Caco-2 (cell line): ENCODE measurements around the gene COMMD9. TPM values are rescaled to one million over a fixed set of nuclear protein-coding genes. Genes with fewer than 3 reads are reported as not detected.

Experiments used
- BruUV-seq: library from RNA; stranded (reverse); fragments of 400-500 nt; replicated peaks from 2 replicates; lab custom pipeline; 2021; lab: Mats Ljungman, UMichigan
- CTCF ChIA-PET: fragments of 300-600 bp; sonication (Branson Sonifier 250); formaldehyde crosslinking; loops from one replicate; lab custom pipeline; 2022; ENCODE audit warnings: antibody characterized with exemption; lab: Charles Lee
- POLR2A ChIA-PET: fragments of 300-600 bp; sonication (Branson Sonifier 250); formaldehyde crosslinking; loops from one replicate; lab custom pipeline; 2022; ENCODE audit warnings: antibody characterized with exemption; lab: Charles Lee
- DNase-seq, 2 experiments: peaks; one replicate each; pipeline versions ENCODE4 v3.0.0 to v3.0.0-alpha.2; 2020 to 2022
- H3K27me3 ChIP-seq: replicated peaks from 2 replicates; pipeline ENCODE4 v1.6.0; 2011; ENCODE audit warnings: low read length; ENCODE audit not compliant: control insufficient read depth, insufficient read depth
- H3K36me3 ChIP-seq: 2 replicates; pipeline ENCODE4 v1.5.1; 2011; ENCODE audit warnings: low read length; ENCODE audit not compliant: control insufficient read depth, insufficient read depth
- H3K4me1 ChIP-seq: fragments of 250-450 bp; sonication (Bioruptor Pico); 2 replicates; pipeline ENCODE4 v1.5.1; 2020; ENCODE audit warnings: mild to moderate bottlenecking
- H3K4me3 ChIP-seq: 2 replicates; pipeline ENCODE4 v1.5.1; 2011; ENCODE audit warnings: low read depth, mild to moderate bottlenecking, control low read depth, low read length
- H3K9me3 ChIP-seq: fragments of 250-450 bp; sonication (Bioruptor Pico); 2 replicates; pipeline ENCODE4 v1.5.1; 2020; ENCODE audit warnings: mild to moderate bottlenecking, moderate library complexity
- H3K27ac Mint-ChIP-seq: one replicate; pipeline ENCODE4 v1.8.0; 2022; ENCODE audit warnings: mixed read lengths; ENCODE audit not compliant: unreplicated experiment
- H3K27me3 Mint-ChIP-seq: one replicate; pipeline ENCODE4 v1.8.0; 2022; ENCODE audit warnings: mixed read lengths; ENCODE audit not compliant: insufficient read depth, unreplicated experiment
- H3K36me3 Mint-ChIP-seq: one replicate; pipeline ENCODE4 v1.8.0; 2022; ENCODE audit warnings: mild to moderate bottlenecking, mixed read lengths; ENCODE audit not compliant: insufficient read depth, unreplicated experiment
- H3K4me1 Mint-ChIP-seq: one replicate; pipeline ENCODE4 v1.8.0; 2022; ENCODE audit warnings: low read depth, mixed read lengths; ENCODE audit not compliant: unreplicated experiment
- H3K4me3 Mint-ChIP-seq: one replicate; pipeline ENCODE4 v1.8.0; 2022; ENCODE audit warnings: mild to moderate bottlenecking, moderate library complexity, mixed read lengths; ENCODE audit not compliant: unreplicated experiment
- H3K9me3 Mint-ChIP-seq: one replicate; pipeline ENCODE4 v1.8.0; 2022; ENCODE audit warnings: mixed read lengths; ENCODE audit not compliant: unreplicated experiment
- intact Hi-C: fragments of 100-400 bp; cut with micrococcal nuclease; formaldehyde crosslinking; loops from one replicate; pipeline ENCODE4 v1.10.0; 2022; ENCODE audit not compliant: unreplicated experiment
- total RNA-seq: library from RNA; stranded (reverse); gene quantifications from 2 replicates; pipeline ENCODE4 v1.2.3, GENCODE V29; 2022
- TF ChIP-seq, protein P1 (sequence below), 2 experiments: fragments of 200-600 bp in 1 of 2; IDR thresholded peaks; 1 replicate in 1 of 2; 2 replicates in 1 of 2; pipeline versions ENCODE4 v1.5.1 to v1.8.0; 2011 to 2022; ENCODE audit warnings: antibody characterized with exemption in 1 of 2, control low read depth in 1 of 2, inconsistent platforms in 1 of 2, low read depth in 1 of 2, low read length in 1 of 2, mild to moderate bottlenecking in 1 of 2, moderate library complexity in 1 of 2; ENCODE audit not compliant: insufficient read depth in 1 of 2, severe bottlenecking in 1 of 2, unreplicated experiment in 1 of 2

Gene COMMD9
- total RNA-seq, 1 experiment from 2014 or later: 46.9 TPM

DNA sequence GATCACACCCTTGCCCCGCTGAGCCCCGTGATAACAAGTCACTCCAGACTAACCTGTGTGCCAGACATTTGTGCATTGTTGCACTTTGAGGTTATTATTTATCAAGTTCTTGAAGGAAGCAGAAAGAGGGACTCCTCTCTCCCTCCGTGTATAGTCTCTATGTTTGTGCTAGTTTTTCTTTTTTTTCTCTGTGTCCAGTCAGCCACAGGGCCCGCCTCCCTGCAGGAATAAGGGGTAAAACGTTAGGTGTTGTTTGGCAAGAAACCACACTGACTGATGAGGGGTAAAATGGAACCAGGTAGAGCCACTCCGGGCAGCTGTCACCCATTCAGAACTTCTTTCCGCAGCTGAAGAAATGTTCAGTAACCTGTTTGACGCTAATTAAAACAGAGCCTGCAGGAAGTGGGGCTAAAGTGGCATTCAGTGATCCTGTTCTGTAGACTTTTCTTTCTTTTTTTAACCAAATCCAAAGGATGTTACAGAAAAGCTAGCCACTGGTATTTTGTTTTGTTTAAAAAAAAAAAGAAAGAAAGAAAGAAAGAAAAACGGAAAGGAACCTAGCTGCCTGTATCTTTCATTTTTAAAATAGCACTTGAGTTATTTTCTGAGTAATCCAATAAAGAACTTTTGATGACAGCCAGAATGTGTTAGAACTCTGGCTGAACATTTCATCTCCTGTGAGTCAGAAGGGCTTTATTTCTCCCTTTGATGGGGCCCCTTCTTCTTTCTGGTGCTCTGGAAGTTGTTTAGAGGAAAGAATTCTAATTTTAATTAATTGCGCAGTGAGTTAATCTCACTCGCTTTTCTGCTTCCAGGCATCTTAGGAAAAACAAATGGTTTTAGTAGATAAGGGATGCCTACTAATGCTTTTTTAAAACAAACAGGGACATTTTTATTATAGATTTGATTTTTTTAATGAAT, 58.2 kb downstream of the COMMD9 start:
- TF ChIP-seq, protein P1, sequence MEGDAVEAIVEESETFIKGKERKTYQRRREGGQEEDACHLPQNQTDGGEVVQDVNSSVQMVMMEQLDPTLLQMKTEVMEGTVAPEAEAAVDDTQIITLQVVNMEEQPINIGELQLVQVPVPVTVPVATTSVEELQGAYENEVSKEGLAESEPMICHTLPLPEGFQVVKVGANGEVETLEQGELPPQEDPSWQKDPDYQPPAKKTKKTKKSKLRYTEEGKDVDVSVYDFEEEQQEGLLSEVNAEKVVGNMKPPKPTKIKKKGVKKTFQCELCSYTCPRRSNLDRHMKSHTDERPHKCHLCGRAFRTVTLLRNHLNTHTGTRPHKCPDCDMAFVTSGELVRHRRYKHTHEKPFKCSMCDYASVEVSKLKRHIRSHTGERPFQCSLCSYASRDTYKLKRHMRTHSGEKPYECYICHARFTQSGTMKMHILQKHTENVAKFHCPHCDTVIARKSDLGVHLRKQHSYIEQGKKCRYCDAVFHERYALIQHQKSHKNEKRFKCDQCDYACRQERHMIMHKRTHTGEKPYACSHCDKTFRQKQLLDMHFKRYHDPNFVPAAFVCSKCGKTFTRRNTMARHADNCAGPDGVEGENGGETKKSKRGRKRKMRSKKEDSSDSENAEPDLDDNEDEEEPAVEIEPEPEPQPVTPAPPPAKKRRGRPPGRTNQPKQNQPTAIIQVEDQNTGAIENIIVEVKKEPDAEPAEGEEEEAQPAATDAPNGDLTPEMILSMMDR (IDR thresholded peaks at IDR 0.05; ENCODE audit: insufficient read depth in 1 of 2, low read depth in 1 of 2, low read length in 1 of 2, severe bottlenecking in 1 of 2, unreplicated experiment in 1 of 2): no peak
- H3K4me1 Mint-ChIP-seq: no peaks in the 10 kb centered on the region
- H3K4me3 Mint-ChIP-seq: no peak overlapping the region
- Histone ChIP-seq H3K4me3 (no peak overlapping the region), H3K4me1 (no peaks in the 10 kb centered on the region), H3K27me3 (no peaks in the 10 kb centered on the region), H3K36me3 (no peaks in the 10 kb centered on the region), H3K9me3 (no peaks in the 10 kb centered on the region)
- intact Hi-C loops: no loop called here
- CTCF ChIA-PET: no interaction called here
- H3K36me3 Mint-ChIP-seq: peaks cover 5% of the 10 kb centered on the region
- H3K27ac Mint-ChIP-seq: no peak overlapping the region
- BruUV-seq: no TSS peak
- POLR2A ChIA-PET: interaction anchor here (0.6 kb wide), 1 partner anchor 257 kb away, joined by 3 read pairs; no protein-coding TSS in a partner anchor
- DNase-seq: no peak
- H3K9me3 Mint-ChIP-seq: no peaks in the 10 kb centered on the region
- no peaks in the 10 kb centered on the region for H3K27me3 Mint-ChIP-seq

DNA sequence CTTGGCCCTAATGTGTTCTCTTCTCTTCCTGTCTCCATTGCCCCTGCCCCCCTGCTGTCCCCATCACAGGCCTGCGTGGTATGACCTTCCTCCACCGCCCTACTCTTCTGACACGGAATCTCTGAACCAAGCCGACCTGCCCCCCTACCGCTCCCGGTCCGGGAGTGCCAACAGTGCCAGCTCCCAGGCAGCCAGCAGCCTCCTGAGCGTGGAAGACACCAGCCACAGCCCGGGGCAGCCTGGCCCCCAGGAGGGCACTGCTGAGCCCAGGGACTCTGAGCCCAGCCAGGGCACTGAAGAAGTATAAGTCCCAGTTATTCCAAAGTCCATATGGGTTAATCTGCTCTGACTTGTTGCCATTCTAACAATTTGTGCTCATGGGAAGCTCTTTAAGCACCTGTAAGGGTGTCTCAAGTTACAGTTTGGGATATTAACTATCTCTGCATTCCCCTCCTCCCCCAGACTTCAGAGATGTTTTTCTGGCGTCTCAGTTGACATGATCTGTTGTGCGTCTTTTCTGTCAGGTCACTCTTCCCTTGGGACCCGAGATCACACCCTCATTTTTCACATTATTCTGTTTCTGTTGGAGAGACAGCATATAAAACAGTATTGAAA, 60.0 kb downstream of the COMMD9 start:
- TF ChIP-seq, protein P1 (IDR thresholded peaks at IDR 0.05; ENCODE audit: insufficient read depth in 1 of 2, low read depth in 1 of 2, low read length in 1 of 2, severe bottlenecking in 1 of 2, unreplicated experiment in 1 of 2): no peak
- H3K4me1 ChIP-seq: no peaks in the 10 kb centered on the region
- no peak for DNase-seq
- no peaks in the 10 kb centered on the region for H3K27me3 Mint-ChIP-seq
- intact Hi-C loops: no loop called here
- H3K9me3 Mint-ChIP-seq: no peaks in the 10 kb centered on the region
- no peaks in the 10 kb centered on the region for H3K9me3 ChIP-seq
- H3K4me3 ChIP-seq: no peak overlapping the region
- ChIA-PET CTCF (no interaction called here), POLR2A (no interaction called here)
- no TSS peak for BruUV-seq
- H3K36me3 Mint-ChIP-seq: peaks cover 5% of the 10 kb centered on the region
- H3K27me3 ChIP-seq: no peaks in the 10 kb centered on the region
- no peaks in the 10 kb centered on the region for H3K4me1 Mint-ChIP-seq
- no peak overlapping the region for H3K4me3 Mint-ChIP-seq
- H3K36me3 ChIP-seq: no peaks in the 10 kb centered on the region
- H3K27ac Mint-ChIP-seq: no peak overlapping the region

DNA sequence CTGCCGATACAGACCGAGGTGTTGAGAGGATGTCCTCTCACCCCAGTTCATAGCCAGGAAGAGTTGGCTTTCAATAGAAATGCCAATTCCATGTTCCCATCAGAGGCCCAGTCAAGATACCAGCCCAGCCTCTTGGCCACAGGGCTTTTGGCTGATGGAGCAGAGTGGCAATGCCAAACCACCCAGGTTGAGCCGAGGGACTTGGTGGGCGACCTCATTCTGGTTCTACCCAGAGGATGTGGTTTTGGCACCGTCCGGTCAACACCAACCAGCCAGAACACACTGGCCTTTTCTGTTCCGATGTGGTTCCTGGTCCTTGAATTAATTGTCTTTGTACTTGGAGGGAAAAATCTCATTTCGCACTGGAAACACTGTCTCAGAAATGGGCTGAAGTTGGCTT, 60.5 kb downstream of the COMMD9 start:
- CTCF ChIA-PET: no interaction called here
- H3K36me3 Mint-ChIP-seq: peaks cover 5% of the 10 kb centered on the region

More for the DNA sequence above, 60.5 kb downstream of the COMMD9 start:
- Mint-ChIP-seq H3K4me3 (no peak overlapping the region), H3K4me1 (no peaks in the 10 kb centered on the region), H3K27me3 (no peaks in the 10 kb centered on the region), H3K9me3 (no peaks in the 10 kb centered on the region), H3K27ac (no peak overlapping the region)
- POLR2A ChIA-PET: no interaction called here
- no peak overlapping the region for H3K4me3 ChIP-seq
- H3K4me1 ChIP-seq: no peaks in the 10 kb centered on the region
- DNase-seq: no peak
- intact Hi-C loops: no loop called here
- no peaks in the 10 kb centered on the region for H3K9me3 ChIP-seq
- TF ChIP-seq, protein P1 (IDR thresholded peaks at IDR 0.05; ENCODE audit: insufficient read depth in 1 of 2, low read depth in 1 of 2, low read length in 1 of 2, severe bottlenecking in 1 of 2, unreplicated experiment in 1 of 2): no peak
- no peaks in the 10 kb centered on the region for H3K27me3 ChIP-seq
- no TSS peak for BruUV-seq
- H3K36me3 ChIP-seq: no peaks in the 10 kb centered on the region
